Measurements from ENCODE around the gene SPATA9. TPM values are rescaled to one million over a fixed set of nuclear protein-coding genes. Genes with fewer than 3 reads are reported as not detected.
"Not testable (repeated sequence)": the region's sequence is repeated elsewhere in the genome, so short reads cannot be mapped to it uniquely, and the experiment has no call there.

SPATA9 gene
- polyA plus RNA-seq, 1 of the 3 experiments (the other 2 are of a cell fraction): 0.07 TPM

GRCh38 chr5:95633671-95634070 is 49.1 kb downstream of the SPATA9 start (continued):
- TF ChIP-seq MAX (IDR thresholded peaks at IDR 0.05; ENCODE audit: low read depth) (no peak), RAD21 (IDR thresholded peaks at IDR 0.05; ENCODE audit: low read length) (no peak)

- CTCF ChIA-PET; H3K9me2 ChIP-seq; H3K4me3 ChIP-seq (ENCODE audit: low read depth in 2 of 2, low read length in 1 of 2); H3K9ac ChIP-seq; H3F3A ChIP-seq (replicated peaks; ENCODE audit: insufficient read depth); POLR2A ChIA-PET; H3K4me2 ChIP-seq; H4K20me1 ChIP-seq (ENCODE audit: insufficient read depth); H3K36me3 ChIP-seq (replicated peaks in 1 of 2; ENCODE audit: control insufficient read depth in 1 of 2, insufficient read depth in 2 of 2, low read length in 1 of 2); H2AFZ ChIP-seq (ENCODE audit: low read depth); H3K9me3 ChIP-seq; H3K27me3 ChIP-seq (ENCODE audit: insufficient read depth); H3K79me2 ChIP-seq (ENCODE audit: insufficient read depth); H3K27ac ChIP-seq (ENCODE audit: low read depth in 2 of 2, low read length in 1 of 2); DNase-seq; H3K4me1 ChIP-seq (ENCODE audit: control insufficient read depth in 1 of 2, insufficient read depth in 2 of 2, low read depth in 1 of 2, low read length in 1 of 2): not testable (repeated sequence)
- WGBS (ENCODE audit: low lambda C conversion rate): 80% methylated on average over 2 of the region's 2 CpGs
Observed at GRCh38 chr5:95632942-95633341, 49.8 kb downstream of the SPATA9 start.

GRCh38 chr5:95631991-95632675 is 50.7 kb downstream of the SPATA9 start:
- H3K4me2 ChIP-seq: no peak overlapping the region
- no peaks in the 10 kb centered on the region for H3K36me3 ChIP-seq (replicated peaks in 1 of 2; ENCODE audit: control insufficient read depth in 1 of 2, insufficient read depth in 2 of 2, low read length in 1 of 2)
- H3K27me3 ChIP-seq (ENCODE audit: insufficient read depth): no peaks in the 10 kb centered on the region
- peaks cover 0 to 5% of the 10 kb centered on the region in 2 experiments; a peak in 1 of 4 replicates for H3K4me1 ChIP-seq (ENCODE audit: control insufficient read depth in 1 of 2, insufficient read depth in 2 of 2, low read depth in 1 of 2, low read length in 1 of 2)
- H4K20me1 ChIP-seq (ENCODE audit: insufficient read depth): no peaks in the 10 kb centered on the region
- H2AFZ ChIP-seq (ENCODE audit: low read depth): peak overlapping the region; percentile 73
- no peaks in the 10 kb centered on the region for H3K9me3 ChIP-seq
- peak overlapping the region in 1 of 2 experiments; percentile 39; a peak in 1 of 4 replicates for H3K27ac ChIP-seq (ENCODE audit: low read depth in 2 of 2, low read length in 1 of 2)
- no peak overlapping the region for H3K9ac ChIP-seq
- no peaks in the 10 kb centered on the region for H3K9me2 ChIP-seq
- WGBS (ENCODE audit: low lambda C conversion rate): 86% methylated on average over 4 of the region's 4 CpGs
- H3K4me3 ChIP-seq (ENCODE audit: low read depth in 2 of 2, low read length in 1 of 2): no peak overlapping the region
- TF ChIP-seq PBX3 (IDR thresholded peaks at IDR 0.05) (no peak), RFX5 (IDR thresholded peaks at IDR 0.05; ENCODE audit: low read length) (no peak), TEAD4 (IDR thresholded peaks at IDR 0.05; ENCODE audit: borderline replicate concordance, insufficient read depth) (no peak), GABPA (IDR thresholded peaks at IDR 0.05; ENCODE audit: low read depth) (peak; percentile 60)
- ChIA-PET CTCF (interaction anchor here (1.1 to 2.4 kb wide), 3 partner anchors 10 to 32 kb away, joined by 7 to 14 read pairs (median 8); no protein-coding TSS in a partner anchor), POLR2A (interaction anchor here (1.0 kb wide), 1 partner anchor 10 kb away, joined by 3 read pairs; no protein-coding TSS in a partner anchor)
- no peaks in the 10 kb centered on the region for H3F3A ChIP-seq (replicated peaks; ENCODE audit: insufficient read depth)
- H3K79me2 ChIP-seq (ENCODE audit: insufficient read depth): no peaks in the 10 kb centered on the region
- DNase-seq: no peak
